Common myeloid progenitor, CD34-positive (primary cell): ENCODE results near the gene PODXL2.

Experiments used
- CTCF ChIA-PET: fragments of 350-600 bp; sonication (Branson Sonifier 250); formaldehyde crosslinking; loops from one replicate; lab custom pipeline; 2021; ENCODE audit warnings: antibody characterized with exemption; lab: Charles Lee
- POLR2A ChIA-PET: fragments of 350-600 bp; sonication (Branson Sonifier 250); formaldehyde crosslinking; loops from one replicate; lab custom pipeline; 2021; ENCODE audit warnings: antibody characterized with exemption; lab: Charles Lee
- DNase-seq, 3 donors: peaks; one replicate each; pipeline versions ENCODE4 v3.0.0 to v3.0.0-alpha.2; 2013
- H3K27ac ChIP-seq, 2 experiments: 1 replicate in 1 of 2; 2 replicates in 1 of 2; pipeline ENCODE4 v1.7.0; 2013; ENCODE audit warnings: inconsistent platforms in 2 of 2, low read length in 2 of 2, mild to moderate bottlenecking in 2 of 2, low read depth in 1 of 2, moderate library complexity in 1 of 2; ENCODE audit not compliant: severe bottlenecking in 2 of 2, insufficient read depth in 1 of 2, poor library complexity in 1 of 2
- H3K27me3 ChIP-seq, 5 experiments: replicated peaks in 2 of 5; 1 replicate in 3 of 5; 2 replicates in 2 of 5; pipeline versions ENCODE4 v1.6.1 to v1.7.0; 2013; ENCODE audit warnings: low read length in 4 of 5, mild to moderate bottlenecking in 2 of 5, moderate library complexity in 2 of 5, inconsistent platforms in 1 of 5; ENCODE audit not compliant: insufficient read depth in 5 of 5, control insufficient read depth in 4 of 5
- H3K36me3 ChIP-seq, 4 experiments: 1 replicate in 2 of 4; 2 replicates in 2 of 4; pipeline versions ENCODE4 v1.6.1 to v1.7.0; 2013; ENCODE audit warnings: low read length in 3 of 4, control low read depth in 1 of 4, mild to moderate bottlenecking in 1 of 4; ENCODE audit not compliant: control insufficient read depth in 4 of 4, insufficient read depth in 4 of 4
- H3K4me1 ChIP-seq, 4 experiments: 1 replicate in 3 of 4; 2 replicates in 1 of 4; pipeline versions ENCODE4 v1.6.1 to v1.7.1; 2013; ENCODE audit warnings: low read length in 3 of 4, mild to moderate bottlenecking in 3 of 4, control low read depth in 1 of 4, inconsistent platforms in 1 of 4, moderate library complexity in 1 of 4; ENCODE audit not compliant: control insufficient read depth in 4 of 4, insufficient read depth in 4 of 4; ENCODE audit errors: control extremely low read depth in 1 of 4
- H3K4me3 ChIP-seq, 7 experiments: 1 replicate in 4 of 7; 2 replicates in 3 of 7; pipeline versions ENCODE4 v1.5.1 to v1.7.0; 2013; ENCODE audit warnings: mild to moderate bottlenecking in 7 of 7, low read length in 6 of 7, moderate library complexity in 6 of 7, inconsistent platforms in 2 of 7, low read depth in 2 of 7, control low read depth in 1 of 7; ENCODE audit not compliant: insufficient read depth in 4 of 7, control insufficient read depth in 1 of 7; ENCODE audit errors: extremely low read depth in 1 of 7
- H3K9me3 ChIP-seq, 5 experiments: 1 replicate in 4 of 5; 2 replicates in 1 of 5; pipeline versions ENCODE4 v1.6.1 to v1.7.1; 2013; ENCODE audit warnings: low read length in 4 of 5, mild to moderate bottlenecking in 2 of 5, inconsistent platforms in 1 of 5, low read depth in 1 of 5, moderate library complexity in 1 of 5; ENCODE audit not compliant: control insufficient read depth in 4 of 5, insufficient read depth in 2 of 5; ENCODE audit errors: control extremely low read depth in 1 of 5
- WGBS: methylation state at CpG from one replicate; pipeline ENCODE4 v1.1.5; 2013; ENCODE audit not compliant: insufficient coverage; 5-methylcytosine and 5-hydroxymethylcytosine counted together

PODXL2 gene

GRCh38 chr3:127665165-127665564 lies 36.2 kb downstream of the PODXL2 start:
- DNase-seq = no peak
- Histone ChIP-seq H3K4me3 (no peak overlapping the region), H3K27ac (no peak overlapping the region), H3K27me3 (no peaks in the 10 kb centered on the region), H3K4me1 (no peaks in the 10 kb centered on the region), H3K36me3 (peaks cover 0 to 7% (median 5%) of the 10 kb centered on the region in 4 experiments), H3K9me3 (no peaks in the 10 kb centered on the region)
- ChIA-PET CTCF (interaction anchor here (0.8 to 1.3 kb wide), 2 partner anchors 12 to 18 kb away, joined by 3 to 5 read pairs; no protein-coding TSS in a partner anchor), POLR2A (no interaction called here)
- 86% methylated on average over 1 of the region's 2 CpGs for WGBS

- no peak for DNase-seq
- Histone ChIP-seq H3K4me3 (no peak overlapping the region), H3K27ac (no peak overlapping the region), H3K27me3 (no peaks in the 10 kb centered on the region), H3K4me1 (no peaks in the 10 kb centered on the region), H3K36me3 (peaks cover 0 to 5% (median 4%) of the 10 kb centered on the region in 4 experiments), H3K9me3 (no peaks in the 10 kb centered on the region)
- 100% methylated on average over 2 of the region's 3 CpGs for WGBS
- POLR2A ChIA-PET = no interaction called here
- CTCF ChIA-PET = interaction anchor here (0.8 to 1.3 kb wide), 2 partner anchors 13 to 18 kb away, joined by 3 to 5 read pairs; no protein-coding TSS in a partner anchor
These were observed 36.6 kb downstream of the PODXL2 start for GRCh38 chr3:127665586-127665985.

- no peaks in the 10 kb centered on the region for H3K9me3 ChIP-seq
- no peak overlapping the region for H3K27ac ChIP-seq
- POLR2A ChIA-PET = no interaction called here
- peaks cover 0 to 4% (median 0%) of the 10 kb centered on the region in 4 experiments for H3K36me3 ChIP-seq
- H3K4me1 ChIP-seq = peaks cover 0 to 8% (median 5%) of the 10 kb centered on the region in 4 experiments
- CTCF ChIA-PET = no interaction called here
- 93% methylated on average over 2 of the region's 2 CpGs for WGBS
- H3K27me3 ChIP-seq = no peaks in the 10 kb centered on the region
- no peak for DNase-seq
- no peak overlapping the region for H3K4me3 ChIP-seq
These were observed 37.7 kb downstream of the PODXL2 start for GRCh38 chr3:127666676-127667075.

GRCh38 chr3:127667119-127667681 lies 38.2 kb downstream of the PODXL2 start:
- DNase-seq = no peak
- POLR2A ChIA-PET = no interaction called here
- Histone ChIP-seq H3K9me3 (no peaks in the 10 kb centered on the region), H3K27me3 (no peaks in the 10 kb centered on the region), H3K4me3 (no peak overlapping the region), H3K27ac (no peak overlapping the region), H3K4me1 (peaks cover 0 to 12% (median 10%) of the 10 kb centered on the region in 4 experiments), H3K36me3 (no peaks in the 10 kb centered on the region)
- 95% methylated on average over 5 of the region's 6 CpGs for WGBS
- CTCF ChIA-PET = no interaction called here

GRCh38 chr3:127668906-127669305 lies 39.9 kb downstream of the PODXL2 start:
- POLR2A ChIA-PET = no interaction called here
- Histone ChIP-seq H3K27ac (no peak overlapping the region), H3K4me3 (no peak overlapping the region), H3K4me1 (peaks cover 0 to 22% (median 20%) of the 10 kb centered on the region in 4 experiments), H3K36me3 (no peaks in the 10 kb centered on the region), H3K9me3 (no peaks in the 10 kb centered on the region), H3K27me3 (no peaks in the 10 kb centered on the region)
- no peak for DNase-seq
- WGBS = 96% methylated on average over 6 of the region's 7 CpGs
- CTCF ChIA-PET = interaction anchor here (0.8 kb wide), 1 partner anchor 11 kb away, joined by 3 read pairs; no protein-coding TSS in a partner anchor

GRCh38 chr3:127669541-127670228 lies 40.7 kb downstream of the PODXL2 start:
- POLR2A ChIA-PET = no interaction called here
- peaks cover 0 to 27% (median 21%) of the 10 kb centered on the region in 4 experiments for H3K4me1 ChIP-seq
- H3K4me3 ChIP-seq = no peak overlapping the region
- CTCF ChIA-PET = no interaction called here
- no peak overlapping the region for H3K27ac ChIP-seq
- H3K27me3 ChIP-seq = no peaks in the 10 kb centered on the region
- peaks cover 0 to 2% (median under 1%) of the 10 kb centered on the region in 4 experiments for H3K36me3 ChIP-seq
- 95% methylated on average over 10 of the region's 14 CpGs for WGBS
- DNase-seq = no peak
- H3K9me3 ChIP-seq = no peaks in the 10 kb centered on the region

- Histone ChIP-seq H3K9me3 (no peaks in the 10 kb centered on the region), H3K27me3 (no peaks in the 10 kb centered on the region), H3K27ac (no peak overlapping the region), H3K36me3 (peaks cover 0 to 5% (median 2%) of the 10 kb centered on the region in 4 experiments), H3K4me3 (no peak overlapping the region), H3K4me1 (peaks cover 0 to 27% (median 21%) of the 10 kb centered on the region in 4 experiments)
- ChIA-PET CTCF (no interaction called here), POLR2A (no interaction called here)
- 98% methylated on average over 7 of the region's 7 CpGs for WGBS
- DNase-seq = no peak
These were observed 41.2 kb downstream of the PODXL2 start for GRCh38 chr3:127670229-127670559.
